Stimulated activated CD4-positive, alpha-beta T cell treated with anti-CD3 and anti-CD28 coated beads, Interleukin-2, amount 100 ng/mL, for 24 hours (primary cell): Measurements from ENCODE around the gene ECEL1.
A peak's percentile ranks its signal among the peaks of the same experiment; 100 is the strongest.
"Not testable (repeated sequence)": the region's sequence is repeated elsewhere in the genome, so short reads cannot be mapped to it uniquely, and the experiment has no call there.

Experiments used
- DNase-seq, 2 donors: peaks; one replicate each; pipeline ENCODE4 v3.0.0-alpha.2; 2020

The ECEL1 gene

DNA sequence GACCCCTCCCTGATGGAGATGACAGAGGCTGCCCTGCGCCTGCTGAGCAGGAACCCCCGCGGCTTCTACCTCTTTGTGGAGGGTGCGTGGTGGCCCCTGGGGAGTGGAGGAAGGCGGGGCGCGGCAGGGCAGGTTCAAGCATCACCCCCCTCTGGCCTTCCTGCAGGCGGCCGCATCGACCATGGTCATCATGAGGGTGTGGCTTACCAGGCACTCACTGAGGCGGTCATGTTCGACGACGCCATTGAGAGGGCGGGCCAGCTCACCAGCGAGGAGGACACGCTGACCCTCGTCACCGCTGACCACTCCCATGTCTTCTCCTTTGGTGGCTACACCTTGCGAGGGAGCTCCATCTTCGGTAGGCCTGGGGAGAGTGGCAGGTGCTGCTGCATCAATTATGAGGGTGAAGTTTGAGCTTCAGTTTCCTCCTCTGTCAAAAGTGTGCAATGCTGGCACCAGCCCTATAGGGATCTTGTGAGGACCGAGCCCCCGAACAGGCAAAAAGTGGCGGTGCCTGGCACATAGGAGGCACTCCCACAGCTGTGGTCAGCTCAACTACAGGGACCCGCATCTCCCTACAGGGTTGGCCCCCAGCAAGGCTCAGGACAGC lies 29.5 kb downstream of the ECEL1 start:
- no peak for DNase-seq

GRCh38 chr2:232457121-232458011 lies 30.3 kb downstream of the ECEL1 start:
- no peak for DNase-seq

GRCh38 chr2:232456296-232457120 lies 31.1 kb downstream of the ECEL1 start:
- no peak for DNase-seq

GRCh38 chr2:232455426-232456255 lies 32.0 kb downstream of the ECEL1 start, which contains the start of gene ALPI:
TSS of gene ALPI (plus strand) at chr2:232456153. CDS start at chr2:232456200, 47 bp downstream.
- no peak for DNase-seq

DNA sequence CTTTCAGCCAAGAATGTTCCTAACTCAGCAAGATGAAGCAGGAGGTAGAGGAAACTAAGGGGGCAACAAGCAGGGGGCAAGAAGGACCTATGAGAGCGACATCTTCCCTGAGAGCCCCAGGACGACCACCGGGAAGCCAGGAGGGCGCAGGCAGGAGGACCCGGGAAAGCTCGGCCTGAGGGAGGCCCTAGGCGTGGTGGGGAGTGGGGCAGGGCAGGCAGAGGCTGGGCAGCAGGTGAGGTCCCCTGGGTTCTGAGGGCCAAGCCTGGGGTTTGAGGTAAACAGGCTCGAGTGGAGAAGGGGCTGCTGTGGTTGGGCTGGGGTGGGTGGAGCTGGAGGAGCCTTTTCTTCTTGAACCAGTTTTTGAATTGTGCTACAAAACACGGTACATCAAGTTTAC lies 33.0 kb downstream of the ECEL1 start:
- no peak for DNase-seq

DNA sequence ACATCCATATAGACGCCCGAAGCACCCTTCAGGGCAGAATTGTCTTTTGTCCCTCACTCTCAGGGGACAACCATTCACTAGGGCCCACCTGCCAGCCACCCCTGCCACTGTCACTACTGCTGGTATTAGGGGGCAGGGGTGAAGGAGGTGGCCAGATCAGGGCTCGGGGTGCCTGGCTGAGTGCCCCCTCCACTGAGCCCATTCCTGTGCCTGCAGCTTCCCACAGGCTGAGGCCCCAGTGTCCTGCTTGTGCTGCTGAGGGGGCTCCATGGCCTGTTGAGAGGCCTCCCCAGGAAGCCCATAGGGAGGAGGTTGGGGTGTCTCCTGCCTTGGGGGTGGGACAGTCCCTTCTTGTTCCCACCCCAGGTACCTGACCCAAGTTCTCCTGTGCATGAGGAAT lies 36.0 kb downstream of the ECEL1 start:
- DNase-seq, result not testable (repeated sequence)

- DNase-seq, result no peak
Observed at GRCh38 chr2:232449964-232450363, 37.7 kb downstream of the ECEL1 start.

- no peak for DNase-seq
Observed at GRCh38 chr2:232448304-232448690, 39.3 kb downstream of the ECEL1 start.

DNA sequence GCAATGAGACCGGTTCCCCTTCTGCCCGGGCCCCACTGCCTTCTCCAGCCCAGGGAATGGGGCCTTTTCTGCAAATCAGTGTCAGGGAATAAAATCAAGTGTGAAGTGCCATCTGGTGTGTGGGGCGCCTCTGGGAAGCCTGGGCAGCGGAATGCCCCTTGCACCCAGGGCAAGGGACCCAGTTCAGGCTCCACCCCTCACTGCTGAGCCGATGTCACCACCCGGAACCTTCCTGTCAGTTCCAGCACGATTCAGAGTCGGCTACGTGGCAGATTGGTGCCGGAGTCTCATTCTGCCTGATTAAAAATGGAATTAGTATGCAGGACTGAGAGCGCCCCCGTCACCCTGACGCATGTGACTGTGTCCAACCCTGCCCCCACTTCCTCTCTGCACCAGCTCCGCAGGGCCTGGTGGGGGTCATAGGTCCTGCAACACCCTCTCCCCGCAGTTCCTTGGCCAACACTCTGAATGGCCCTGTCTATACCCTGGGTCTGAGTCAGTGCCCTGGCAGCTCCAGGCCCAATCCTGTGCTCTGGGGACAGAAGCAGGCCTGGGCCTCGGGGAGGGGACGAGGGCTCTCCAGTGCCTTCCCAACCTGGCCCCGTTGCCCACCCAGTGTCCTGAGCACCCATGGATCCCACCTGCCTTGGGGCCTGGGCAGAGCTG lies 39.9 kb downstream of the ECEL1 start:
- no peak for DNase-seq

GRCh38 chr2:232447091-232447620 lies 40.5 kb downstream of the ECEL1 start:
- DNase-seq, result no peak

GRCh38 chr2:232446266-232446777 lies 41.3 kb downstream of the ECEL1 start:
- DNase-seq, result not testable (repeated sequence)

DNA sequence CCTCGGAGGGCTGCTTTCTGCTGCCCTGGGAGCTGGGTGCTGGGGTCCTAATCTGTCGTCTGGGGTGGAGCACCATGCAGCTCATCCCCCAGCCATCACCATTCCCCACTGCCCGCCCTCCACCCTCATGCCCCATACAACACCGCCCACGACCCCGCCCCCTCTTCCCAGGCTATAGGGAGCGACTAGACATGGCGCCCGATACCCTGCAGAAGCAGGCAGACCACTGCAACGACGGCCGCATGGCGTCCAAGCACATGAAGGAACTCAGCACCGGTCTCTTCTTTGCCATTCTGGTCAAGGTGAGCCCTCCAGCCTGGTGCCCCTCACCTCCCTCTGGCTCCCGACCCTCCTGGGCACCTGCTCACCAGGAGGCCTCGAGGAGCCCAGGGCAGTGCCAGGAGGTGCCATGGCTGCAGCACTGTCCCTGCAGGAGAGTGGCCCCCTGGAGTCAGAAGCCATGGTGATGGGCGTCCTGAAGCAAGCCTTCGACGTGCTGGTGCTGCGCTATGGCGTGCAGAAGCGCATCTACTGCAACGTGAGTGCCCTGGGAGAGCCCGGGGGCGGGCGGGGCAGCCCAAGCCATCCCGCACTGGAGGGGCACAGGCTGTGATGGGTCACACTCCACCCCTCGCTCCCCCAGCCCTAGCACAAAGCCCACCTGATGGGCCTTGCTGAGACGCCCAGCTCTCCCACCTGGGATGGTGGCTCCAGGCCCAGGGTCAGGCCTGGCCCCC lies 42.3 kb downstream of the ECEL1 start:
- not testable (repeated sequence) for DNase-seq

- peak; percentile 80 to 81 for DNase-seq
Observed at GRCh38 chr2:232444409-232445148, 43.1 kb downstream of the ECEL1 start.

DNA sequence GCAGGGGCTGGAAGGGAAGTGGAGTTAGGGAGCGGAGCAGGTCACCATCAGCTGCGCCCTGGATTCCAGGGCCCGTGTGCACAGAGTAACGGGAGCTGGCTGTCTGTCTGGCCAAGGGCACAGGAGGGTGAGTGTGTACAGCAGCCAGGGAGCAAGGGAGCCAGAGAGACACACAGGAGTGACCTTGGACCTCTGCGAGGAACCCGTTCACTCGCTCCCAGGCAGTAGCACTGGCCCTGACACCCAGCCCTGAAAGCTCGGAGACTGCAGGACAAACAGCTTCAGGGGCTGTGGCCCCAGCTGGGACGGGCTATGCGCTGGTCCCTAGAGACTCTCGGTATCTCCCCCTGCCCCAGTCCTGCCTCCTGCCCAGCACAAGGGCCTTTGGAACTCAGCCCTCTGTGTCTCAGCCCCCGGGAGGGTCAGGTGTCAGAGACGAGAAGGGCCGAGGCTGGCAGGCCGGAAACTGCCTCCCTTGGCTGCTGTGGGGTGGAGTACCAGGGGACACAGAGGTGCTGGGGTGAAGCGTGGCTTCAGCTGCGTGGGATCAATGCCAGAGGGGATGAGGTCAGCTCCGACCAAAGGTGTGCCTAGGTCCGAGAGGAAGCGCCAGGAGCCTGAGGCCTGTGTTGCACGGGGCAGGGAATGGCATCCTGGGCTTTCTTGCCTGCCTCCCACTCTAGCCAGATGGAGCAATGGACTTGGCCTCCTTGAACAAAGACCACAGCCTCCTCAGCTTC lies 43.8 kb downstream of the ECEL1 start:
- DNase-seq, result not testable (repeated sequence)

DNA sequence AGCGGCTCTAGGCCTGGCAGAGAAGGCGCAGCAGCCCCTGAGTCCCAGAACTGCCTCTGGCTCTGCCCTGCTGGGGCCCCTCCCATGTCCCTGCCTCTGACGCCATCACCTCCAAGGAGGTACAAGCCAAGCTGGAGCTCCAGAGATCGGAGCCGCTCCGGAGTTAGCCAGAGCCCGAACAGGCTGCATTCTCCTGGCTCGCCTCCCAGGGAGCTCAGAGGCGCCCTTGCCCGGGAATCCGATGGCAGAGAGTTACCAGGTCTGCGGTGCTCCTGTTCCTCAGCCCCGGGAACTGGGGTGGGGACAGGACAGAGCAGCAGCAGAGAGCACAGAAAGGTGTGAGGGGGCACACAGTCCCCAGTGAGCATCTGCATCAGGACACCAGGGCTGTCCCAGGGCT lies 44.6 kb downstream of the ECEL1 start:
- not testable (repeated sequence) for DNase-seq

DNA sequence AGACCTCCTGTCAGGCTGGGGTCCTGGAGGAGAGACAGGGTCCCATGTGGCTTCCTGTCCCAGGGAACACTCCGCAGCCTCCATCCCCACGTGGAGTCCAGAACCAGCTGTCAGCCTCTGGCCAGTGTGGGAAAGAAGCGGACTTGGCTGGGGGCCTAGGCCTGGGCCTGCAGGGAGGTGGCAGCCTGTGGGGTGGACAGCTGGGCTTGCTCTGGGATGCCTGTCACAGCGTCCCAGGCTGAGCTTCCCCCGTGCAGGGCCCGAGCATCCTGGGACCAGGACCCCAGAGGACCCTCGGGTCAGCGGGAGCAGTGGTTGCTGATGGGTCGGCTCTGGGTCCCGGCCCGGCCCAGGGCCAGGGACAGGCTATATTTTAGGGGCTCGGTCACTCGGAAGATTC lies 45.2 kb downstream of the ECEL1 start:
- not testable (repeated sequence) for DNase-seq

DNA sequence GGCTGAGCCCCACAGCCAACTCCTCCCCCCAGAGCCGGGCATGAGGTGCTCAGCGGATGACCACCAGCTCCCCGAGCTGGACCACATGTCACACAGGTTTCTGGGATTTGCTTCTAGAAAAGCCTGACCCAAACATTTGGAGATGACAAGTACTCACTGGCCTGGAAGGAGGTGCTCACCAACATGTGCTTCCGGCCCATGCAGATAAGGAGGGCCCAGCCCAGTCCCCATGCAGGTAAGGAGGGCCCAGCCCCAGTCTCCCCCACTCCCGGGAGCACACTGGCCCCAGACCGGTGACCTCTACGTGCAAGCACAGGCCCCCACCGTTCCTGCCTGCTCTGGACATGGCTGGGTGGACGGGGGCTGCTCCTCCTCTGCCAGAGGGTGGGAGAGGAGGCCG lies 45.7 kb downstream of the ECEL1 start:
- not testable (repeated sequence) for DNase-seq

- no peak for DNase-seq
Observed at GRCh38 chr2:232441147-232441651, 46.4 kb downstream of the ECEL1 start.
